ENCODE results near the gene PBX3. TPM values are rescaled to one million over a fixed set of nuclear protein-coding genes. Genes with fewer than 3 reads are reported as not detected.

Gene PBX3
- total RNA-seq, 5 donors from 2014 or later (not counting 1 experiment from before 2014, with no cell fraction given), result 12.3 to 30.6 (median 19.0) TPM

DNA sequence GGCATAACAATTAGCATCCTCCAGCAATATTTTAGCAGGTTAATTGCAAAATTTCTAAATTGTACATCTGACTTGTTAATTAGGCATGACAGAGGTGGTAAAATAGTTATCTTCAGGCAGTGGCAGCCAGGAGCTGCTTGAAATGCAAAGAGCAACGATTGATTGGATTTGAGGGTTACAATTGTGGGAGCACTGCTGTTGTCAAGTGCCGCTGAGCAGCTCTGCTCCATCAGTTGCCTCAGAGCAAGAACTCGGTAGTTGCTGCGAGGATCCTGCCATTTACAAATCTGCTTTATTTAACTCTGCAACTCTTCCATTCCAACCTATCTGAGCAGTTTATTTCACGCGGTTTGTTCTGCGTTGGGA is 12.6 kb downstream of the PBX3 start:
- H3K4me1 ChIP-seq (ENCODE audit: control insufficient read depth in 1 of 2, extremely low read depth in 1 of 2, insufficient read depth in 2 of 2, low read length in 2 of 2), result no peaks in the 10 kb centered on the region
- Mint-ChIP-seq H3K36me3 (no peaks in the 10 kb centered on the region), H3K27me3 (peaks cover 0 to 2% of the 10 kb centered on the region in 2 donors), H3K27ac (no peak overlapping the region), H3K9me3 (no peaks in the 10 kb centered on the region), H3K4me1 (peaks cover 15 to 36% (median 29%) of the 10 kb centered on the region in 3 donors), H3K4me3 (peak overlapping the region; percentile 49 to 76 (median 62))
- WGBS (ENCODE audit: insufficient coverage), result 82% methylated on average over 7 of the region's 7 CpGs
- H3K27me3 ChIP-seq (replicated peaks in 1 of 2; ENCODE audit: control insufficient read depth in 2 of 2, extremely low read depth in 1 of 2, insufficient read depth in 2 of 2, low read length in 1 of 2), result no peaks in the 10 kb centered on the region
- H3K27ac ChIP-seq (ENCODE audit: low read length), result no peak overlapping the region
- no peaks in the 10 kb centered on the region for H3K9me3 ChIP-seq
- ChIA-PET CTCF (interaction anchor here in 1 of 2 donors (0.6 kb wide), 1 partner anchor 15 kb away, joined by 3 read pairs; no protein-coding TSS in a partner anchor), POLR2A (no interaction called here)
- no peaks in the 10 kb centered on the region for H3K36me3 ChIP-seq (ENCODE audit: control insufficient read depth in 2 of 2, extremely low read depth in 1 of 2, insufficient read depth in 1 of 2, low read length in 1 of 2)
- ATAC-seq (replicated peaks in 1 of 4), result peak in 2 of 4 experiments; percentile 26 to 60
- peak overlapping the region in 1 of 2 donors; percentile 38 for H3K4me3 ChIP-seq (ENCODE audit: control insufficient read depth in 1 of 2, extremely low read depth in 1 of 2, low read length in 1 of 2)
- DNase-seq, result peak in 1 of 35 experiments; percentile 19

DNA sequence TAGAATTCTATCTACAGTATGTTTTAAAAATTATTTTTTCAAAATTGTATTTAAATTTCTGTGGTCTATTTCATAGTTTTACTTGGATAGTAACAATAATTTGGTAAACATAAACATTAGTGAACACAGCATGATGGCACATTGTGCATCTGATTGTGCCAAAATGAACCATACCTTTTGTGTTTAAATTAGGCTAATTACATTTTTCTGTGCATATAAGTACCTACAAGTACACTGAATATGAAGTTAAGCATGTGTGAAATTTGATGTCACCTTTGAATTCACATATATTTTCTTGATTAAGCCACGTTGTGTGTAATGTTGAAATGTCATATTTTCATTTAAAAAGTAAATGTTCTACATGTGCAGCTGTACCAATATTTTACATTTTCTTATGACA is 13.4 kb downstream of the PBX3 start:
- Histone ChIP-seq H3K9me3 (no peaks in the 10 kb centered on the region), H3K4me3 (ENCODE audit: control insufficient read depth in 1 of 2, extremely low read depth in 1 of 2, low read length in 1 of 2) (no peak overlapping the region), H3K4me1 (ENCODE audit: control insufficient read depth in 1 of 2, extremely low read depth in 1 of 2, insufficient read depth in 2 of 2, low read length in 2 of 2) (no peaks in the 10 kb centered on the region), H3K36me3 (ENCODE audit: control insufficient read depth in 2 of 2, extremely low read depth in 1 of 2, insufficient read depth in 1 of 2, low read length in 1 of 2) (no peaks in the 10 kb centered on the region), H3K27ac (ENCODE audit: low read length) (no peak overlapping the region), H3K27me3 (replicated peaks in 1 of 2; ENCODE audit: control insufficient read depth in 2 of 2, extremely low read depth in 1 of 2, insufficient read depth in 2 of 2, low read length in 1 of 2) (no peaks in the 10 kb centered on the region)
- ATAC-seq (replicated peaks in 1 of 4) (no peak), DNase-seq (no peak)
- Mint-ChIP-seq H3K36me3 (no peaks in the 10 kb centered on the region), H3K4me3 (no peak overlapping the region), H3K27me3 (peaks cover 0 to 2% of the 10 kb centered on the region in 2 donors), H3K9me3 (no peaks in the 10 kb centered on the region), H3K4me1 (peaks cover 15 to 30% (median 27%) of the 10 kb centered on the region in 3 donors), H3K27ac (no peak overlapping the region)
- no CpG with 5 or more reads among the region's 1 CpG for WGBS (ENCODE audit: insufficient coverage)
- ChIA-PET POLR2A (no interaction called here), CTCF (no interaction called here)

DNA sequence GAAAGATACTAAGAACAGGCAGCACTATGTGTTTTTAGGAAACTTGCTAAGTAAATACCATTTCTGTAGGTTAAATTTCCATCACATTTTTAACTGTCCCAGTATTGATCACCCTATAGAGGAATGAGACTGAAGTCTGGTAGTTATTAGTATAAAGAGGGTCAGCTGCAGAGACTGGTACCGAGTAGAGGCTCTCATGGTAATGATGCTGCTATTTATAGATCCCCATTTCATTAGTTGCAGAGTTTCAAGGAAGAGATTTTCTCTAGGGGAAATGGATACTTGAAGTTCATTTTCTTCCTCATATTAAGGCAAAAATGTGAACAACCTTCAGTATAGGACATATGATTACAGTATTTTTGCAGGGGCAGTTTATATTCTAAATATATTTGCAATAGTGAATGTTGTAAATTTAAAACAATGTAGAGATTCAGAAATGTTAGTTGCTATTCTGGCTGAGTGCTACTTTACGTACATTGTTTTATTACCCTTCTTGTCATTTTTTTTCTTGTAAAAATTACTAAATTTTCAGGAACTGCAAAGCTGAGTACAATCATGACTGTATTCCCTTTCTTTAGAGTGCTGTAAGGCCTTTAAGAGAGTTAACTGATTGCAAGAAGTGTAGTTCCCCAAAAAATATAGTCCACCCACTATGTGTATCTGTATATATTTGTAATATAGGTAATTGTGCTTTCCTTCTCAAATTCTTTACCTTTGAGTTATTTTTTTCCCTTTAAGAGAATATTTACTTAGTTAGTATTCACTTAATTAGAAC is 14.7 kb downstream of the PBX3 start:
- H3K4me3 ChIP-seq (ENCODE audit: control insufficient read depth in 1 of 2, extremely low read depth in 1 of 2, low read length in 1 of 2), result no peak overlapping the region
- no peak overlapping the region for H3K27ac ChIP-seq (ENCODE audit: low read length)
- H3K9me3 ChIP-seq, result no peaks in the 10 kb centered on the region
- H3K4me1 ChIP-seq (ENCODE audit: control insufficient read depth in 1 of 2, extremely low read depth in 1 of 2, insufficient read depth in 2 of 2, low read length in 2 of 2), result no peaks in the 10 kb centered on the region
- POLR2A ChIA-PET, result interaction anchor here (0.6 kb wide), 2 partner anchors 554 to 871 kb away, joined by 3 to 6 read pairs; no protein-coding TSS in a partner anchor
- no peak overlapping the region for H3K4me3 Mint-ChIP-seq
- H3K27me3 ChIP-seq (replicated peaks in 1 of 2; ENCODE audit: control insufficient read depth in 2 of 2, extremely low read depth in 1 of 2, insufficient read depth in 2 of 2, low read length in 1 of 2), result no peaks in the 10 kb centered on the region
- WGBS (ENCODE audit: insufficient coverage), result no CpG with 5 or more reads among the region's 2 CpGs
- ATAC-seq (replicated peaks in 1 of 4) (no peak), DNase-seq (no peak)
- no peaks in the 10 kb centered on the region for H3K36me3 ChIP-seq (ENCODE audit: control insufficient read depth in 2 of 2, extremely low read depth in 1 of 2, insufficient read depth in 1 of 2, low read length in 1 of 2)
- H3K9me3 Mint-ChIP-seq, result no peaks in the 10 kb centered on the region
- H3K36me3 Mint-ChIP-seq, result no peaks in the 10 kb centered on the region
- no peak overlapping the region for H3K27ac Mint-ChIP-seq
- CTCF ChIA-PET, result no interaction called here
- H3K27me3 Mint-ChIP-seq, result peaks cover 0 to 2% of the 10 kb centered on the region in 2 donors
- peaks cover 15 to 27% (median 25%) of the 10 kb centered on the region in 3 donors for H3K4me1 Mint-ChIP-seq

DNA sequence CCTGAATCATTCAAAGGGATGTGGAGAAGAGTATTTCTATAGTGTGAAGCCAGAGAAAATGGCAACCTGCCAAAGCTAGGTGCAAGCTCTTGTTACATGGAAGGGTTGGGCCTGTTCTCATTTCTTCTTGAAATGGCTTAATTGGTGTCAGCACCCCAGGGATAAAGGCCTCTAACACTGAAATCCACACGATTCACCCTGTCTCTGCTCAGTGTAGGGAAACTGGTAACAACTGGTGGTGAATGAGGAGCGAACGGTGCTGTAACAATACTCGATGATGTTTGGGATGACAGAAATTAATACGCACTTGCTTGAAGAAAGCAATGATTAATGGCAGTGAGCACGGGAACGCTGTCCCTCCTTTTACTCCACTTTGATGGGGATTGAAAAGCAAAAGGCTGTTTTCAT is 16.2 kb downstream of the PBX3 start:
- H3K27ac Mint-ChIP-seq, result no peak overlapping the region
- no peaks in the 10 kb centered on the region for H3K9me3 Mint-ChIP-seq
- peaks cover 19 to 25% (median 21%) of the 10 kb centered on the region in 3 donors for H3K4me1 Mint-ChIP-seq
- CTCF ChIA-PET, result no interaction called here
- DNase-seq (no peak), ATAC-seq (replicated peaks in 1 of 4) (no peak)
- Histone ChIP-seq H3K4me1 (ENCODE audit: control insufficient read depth in 1 of 2, extremely low read depth in 1 of 2, insufficient read depth in 2 of 2, low read length in 2 of 2) (no peaks in the 10 kb centered on the region), H3K27ac (ENCODE audit: low read length) (no peak overlapping the region), H3K36me3 (ENCODE audit: control insufficient read depth in 2 of 2, extremely low read depth in 1 of 2, insufficient read depth in 1 of 2, low read length in 1 of 2) (no peaks in the 10 kb centered on the region), H3K9me3 (no peaks in the 10 kb centered on the region), H3K27me3 (replicated peaks in 1 of 2; ENCODE audit: control insufficient read depth in 2 of 2, extremely low read depth in 1 of 2, insufficient read depth in 2 of 2, low read length in 1 of 2) (no peaks in the 10 kb centered on the region), H3K4me3 (ENCODE audit: control insufficient read depth in 1 of 2, extremely low read depth in 1 of 2, low read length in 1 of 2) (no peak overlapping the region)
- no peak overlapping the region for H3K4me3 Mint-ChIP-seq
- peaks cover 0 to 2% of the 10 kb centered on the region in 2 donors for H3K27me3 Mint-ChIP-seq
- 90% methylated on average over 2 of the region's 7 CpGs for WGBS (ENCODE audit: insufficient coverage)
- POLR2A ChIA-PET, result interaction anchor here in 1 of 2 donors (0.8 kb wide), 1 partner anchor 13 kb away, joined by 3 read pairs; no protein-coding TSS in a partner anchor
- H3K36me3 Mint-ChIP-seq, result no peaks in the 10 kb centered on the region

DNA sequence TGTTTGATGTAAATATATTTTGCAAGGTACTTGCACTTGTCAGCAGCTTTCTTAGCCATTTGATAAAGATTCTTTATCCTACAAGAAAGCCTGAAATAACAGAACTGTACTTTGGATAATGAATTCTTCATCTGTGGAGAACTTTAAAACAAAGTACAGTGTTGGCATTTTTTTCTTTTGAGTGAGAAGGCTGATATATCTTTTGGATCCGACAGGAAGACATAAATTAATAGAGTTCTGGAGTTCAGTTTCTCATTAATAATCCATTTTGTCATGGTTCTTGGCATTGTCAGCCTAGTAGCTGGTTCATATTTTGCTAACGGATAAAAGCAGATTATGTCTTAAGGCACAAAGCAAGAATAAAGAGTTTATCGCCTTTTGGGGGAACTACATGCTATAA is 17.0 kb downstream of the PBX3 start:
- Mint-ChIP-seq H3K9me3 (no peaks in the 10 kb centered on the region), H3K4me1 (peaks cover 16 to 19% (median 19%) of the 10 kb centered on the region in 3 donors), H3K36me3 (no peaks in the 10 kb centered on the region), H3K4me3 (no peak overlapping the region), H3K27ac (no peak overlapping the region), H3K27me3 (peaks cover 0 to under 1% of the 10 kb centered on the region in 2 donors)
- no peaks in the 10 kb centered on the region for H3K27me3 ChIP-seq (replicated peaks in 1 of 2; ENCODE audit: control insufficient read depth in 2 of 2, extremely low read depth in 1 of 2, insufficient read depth in 2 of 2, low read length in 1 of 2)
- WGBS (ENCODE audit: insufficient coverage), result 80% methylated on average over 1 of the region's 3 CpGs
- no peaks in the 10 kb centered on the region for H3K4me1 ChIP-seq (ENCODE audit: control insufficient read depth in 1 of 2, extremely low read depth in 1 of 2, insufficient read depth in 2 of 2, low read length in 2 of 2)
- no peak overlapping the region for H3K27ac ChIP-seq (ENCODE audit: low read length)
- H3K36me3 ChIP-seq (ENCODE audit: control insufficient read depth in 2 of 2, extremely low read depth in 1 of 2, insufficient read depth in 1 of 2, low read length in 1 of 2), result no peaks in the 10 kb centered on the region
- no peak overlapping the region for H3K4me3 ChIP-seq (ENCODE audit: control insufficient read depth in 1 of 2, extremely low read depth in 1 of 2, low read length in 1 of 2)
- ChIA-PET CTCF (no interaction called here), POLR2A (interaction anchor here (0.6 to 0.8 kb wide), 3 partner anchors 12 to 52 kb away, joined by 3 to 9 read pairs (median 3); no protein-coding TSS in a partner anchor)
- no peaks in the 10 kb centered on the region for H3K9me3 ChIP-seq
- ATAC-seq (replicated peaks in 1 of 4), result no peak
- DNase-seq, result no peak

DNA sequence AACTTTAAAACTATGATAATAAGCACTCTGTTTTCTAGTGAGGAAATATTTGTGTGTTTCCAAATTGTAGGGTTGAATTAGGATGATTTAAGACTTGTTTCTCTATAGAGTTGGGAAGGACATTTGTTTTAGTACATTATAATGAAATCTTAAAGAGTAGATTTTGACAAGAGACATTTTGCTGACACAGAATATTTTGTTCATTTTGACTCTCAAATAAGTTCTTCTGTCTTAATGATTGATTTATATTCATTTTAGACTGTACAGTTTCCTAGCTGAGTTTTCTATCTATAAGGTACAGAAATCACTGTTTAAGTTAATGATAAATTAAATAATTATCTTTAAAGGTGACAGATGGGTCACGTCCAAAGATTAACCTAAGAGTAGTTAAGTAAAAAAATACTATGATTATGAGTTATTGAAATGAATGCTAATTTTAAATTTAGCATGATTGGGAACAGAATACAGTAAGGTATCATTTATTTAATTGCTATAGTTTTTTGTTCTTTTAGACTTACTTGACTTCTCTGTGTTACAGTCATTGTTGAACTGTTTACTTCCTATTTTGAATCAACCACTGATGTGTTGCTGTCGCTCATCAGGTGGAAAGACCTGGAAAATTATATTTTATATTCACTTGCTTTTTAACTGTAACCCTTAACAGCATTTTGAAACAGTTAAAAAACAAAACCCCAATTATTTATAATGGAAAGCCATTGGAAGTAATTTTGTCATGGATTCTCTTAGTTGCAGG is 19.5 kb downstream of the PBX3 start:
- Histone ChIP-seq H3K27ac (ENCODE audit: low read length) (no peak overlapping the region), H3K27me3 (replicated peaks in 1 of 2; ENCODE audit: control insufficient read depth in 2 of 2, extremely low read depth in 1 of 2, insufficient read depth in 2 of 2, low read length in 1 of 2) (no peaks in the 10 kb centered on the region), H3K9me3 (no peaks in the 10 kb centered on the region), H3K4me3 (ENCODE audit: control insufficient read depth in 1 of 2, extremely low read depth in 1 of 2, low read length in 1 of 2) (no peak overlapping the region), H3K36me3 (ENCODE audit: control insufficient read depth in 2 of 2, extremely low read depth in 1 of 2, insufficient read depth in 1 of 2, low read length in 1 of 2) (no peaks in the 10 kb centered on the region), H3K4me1 (ENCODE audit: control insufficient read depth in 1 of 2, extremely low read depth in 1 of 2, insufficient read depth in 2 of 2, low read length in 2 of 2) (no peaks in the 10 kb centered on the region)
- Mint-ChIP-seq H3K27ac (no peak overlapping the region), H3K36me3 (no peaks in the 10 kb centered on the region), H3K9me3 (no peaks in the 10 kb centered on the region), H3K27me3 (no peaks in the 10 kb centered on the region), H3K4me1 (peaks cover 8 to 13% (median 10%) of the 10 kb centered on the region in 3 donors), H3K4me3 (no peak overlapping the region)
- no peak for DNase-seq
- ChIA-PET POLR2A (no interaction called here), CTCF (no interaction called here)
- no peak for ATAC-seq (replicated peaks in 1 of 4)
- no CpG with 5 or more reads among the region's 2 CpGs for WGBS (ENCODE audit: insufficient coverage)
